Esophagus squamous epithelium (tissue), 5 donors: ENCODE measurements around the gene PPP1R2B. TPM values are rescaled to one million over a fixed set of nuclear protein-coding genes. Genes with fewer than 3 reads are reported as not detected.

Experiments
- DNase-seq: peaks from one replicate; lab custom pipeline; 2025; lab: John Stamatoyannopoulos, UW
- H3K27ac ChIP-seq, 4 donors: fragments of 200-600 bp; sonication (generic); one replicate each; pipeline ENCODE4 v1.5.1; 2016 to 2019; ENCODE audit warnings: mild to moderate bottlenecking in 1 of 4
- H3K27me3 ChIP-seq, 4 donors: fragments of 200-600 bp; sonication (generic); 1 replicate in 3 of 4; 2 replicates in 1 of 4; pipeline versions ENCODE4 v1.5.1 to v1.6.0; 2017 to 2021; ENCODE audit warnings: antibody characterized with exemption in 1 of 4
- H3K36me3 ChIP-seq, 3 donors: fragments of 200-600 bp; sonication (generic); one replicate each; pipeline ENCODE4 v1.5.1; 2016 to 2019
- H3K4me1 ChIP-seq, 3 donors: fragments of 200-600 bp; sonication (generic); one replicate each; pipeline ENCODE4 v1.5.1; 2017 to 2019
- H3K4me3 ChIP-seq, 4 donors: fragments of 200-600 bp; sonication (generic); 1 replicate in 3 of 4; 2 replicates in 1 of 4; pipeline ENCODE4 v1.5.1; 2016 to 2019; ENCODE audit warnings: mild to moderate bottlenecking in 2 of 4, moderate library complexity in 1 of 4
- H3K9me3 ChIP-seq, 3 donors: fragments of 200-600 bp; sonication (generic); one replicate each; pipeline ENCODE4 v1.5.1; 2016 to 2019
- POLR2A ChIP-seq, 4 donors: fragments of 450-650 bp; IDR thresholded peaks; one replicate each; pipeline ENCODE4 v1.6.1; 2017; ENCODE audit warnings: antibody characterized with exemption in 4 of 4, mild to moderate bottlenecking in 4 of 4, moderate library complexity in 3 of 4
- WGBS, 2 donors: methylation state at CpG; one replicate each; pipeline ENCODE4 v1.1.5; 2018; 5-methylcytosine and 5-hydroxymethylcytosine counted together
- intact Hi-C: fragments of 100-400 bp; cut with DNase I; formaldehyde crosslinking; loops from one replicate; pipeline ENCODE4 v1.15.0; 2022
- total RNA-seq, 4 donors: library from RNA; depleted of rRNA; stranded (reverse); fragments of >200 nt; gene quantifications; one replicate each; pipeline ENCODE4 v1.1.0, GENCODE V29; 2016
- TF ChIP-seq, protein P1 (sequence below), 6 experiments: fragments of 450-650 bp in 4 of 6; fragments of 200-600 bp in 2 of 6; sonication (generic) in 2 of 6; IDR thresholded peaks; one replicate each; pipeline ENCODE4 v1.5.1; 2016 to 2019; ENCODE audit warnings: antibody characterized with exemption in 6 of 6, mild to moderate bottlenecking in 4 of 6, moderate library complexity in 4 of 6
- donor health status: DM: yes; HTN: yes; CAD: no.

The PPP1R2B gene
- total RNA-seq, 4 donors from 2014 or later = 0.12 TPM; not detected in 3

DNA sequence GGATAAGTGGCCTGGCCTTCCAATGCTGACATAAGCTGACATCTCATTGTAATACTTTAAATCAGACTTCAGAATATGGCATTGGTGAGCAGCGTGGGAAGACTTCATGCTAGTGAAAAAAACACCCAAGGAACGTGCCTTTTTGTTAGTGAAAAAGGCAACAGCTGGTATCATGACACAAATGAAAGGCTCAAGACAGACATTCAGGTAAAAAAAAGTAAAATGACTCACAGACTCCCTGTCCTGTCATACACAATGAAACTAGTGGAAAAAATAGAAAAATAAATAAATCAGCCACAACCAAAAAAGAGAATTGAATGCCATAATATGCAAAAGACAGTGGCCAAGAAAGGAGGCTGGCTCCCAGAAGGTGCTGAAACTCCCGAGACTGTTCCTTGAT, 24.4 kb upstream of the PPP1R2B start:
- H3K4me1 ChIP-seq = no peaks in the 10 kb centered on the region
- TF ChIP-seq, protein P1, sequence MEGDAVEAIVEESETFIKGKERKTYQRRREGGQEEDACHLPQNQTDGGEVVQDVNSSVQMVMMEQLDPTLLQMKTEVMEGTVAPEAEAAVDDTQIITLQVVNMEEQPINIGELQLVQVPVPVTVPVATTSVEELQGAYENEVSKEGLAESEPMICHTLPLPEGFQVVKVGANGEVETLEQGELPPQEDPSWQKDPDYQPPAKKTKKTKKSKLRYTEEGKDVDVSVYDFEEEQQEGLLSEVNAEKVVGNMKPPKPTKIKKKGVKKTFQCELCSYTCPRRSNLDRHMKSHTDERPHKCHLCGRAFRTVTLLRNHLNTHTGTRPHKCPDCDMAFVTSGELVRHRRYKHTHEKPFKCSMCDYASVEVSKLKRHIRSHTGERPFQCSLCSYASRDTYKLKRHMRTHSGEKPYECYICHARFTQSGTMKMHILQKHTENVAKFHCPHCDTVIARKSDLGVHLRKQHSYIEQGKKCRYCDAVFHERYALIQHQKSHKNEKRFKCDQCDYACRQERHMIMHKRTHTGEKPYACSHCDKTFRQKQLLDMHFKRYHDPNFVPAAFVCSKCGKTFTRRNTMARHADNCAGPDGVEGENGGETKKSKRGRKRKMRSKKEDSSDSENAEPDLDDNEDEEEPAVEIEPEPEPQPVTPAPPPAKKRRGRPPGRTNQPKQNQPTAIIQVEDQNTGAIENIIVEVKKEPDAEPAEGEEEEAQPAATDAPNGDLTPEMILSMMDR (IDR thresholded peaks at IDR 0.05) = no peak
- no peak for TF ChIP-seq POLR2A (IDR thresholded peaks at IDR 0.05)
- peaks cover 0 to 4% (median 0%) of the 10 kb centered on the region in 3 donors for H3K9me3 ChIP-seq
- no peak overlapping the region for H3K4me3 ChIP-seq
- WGBS, 2 donors = 45 to 53% methylated on average over 3 of the region's 3 CpGs
- no peaks in the 10 kb centered on the region for H3K36me3 ChIP-seq
- no peak overlapping the region for H3K27ac ChIP-seq
- DNase-seq = no peak
- intact Hi-C loops = no loop called here
- no peaks in the 10 kb centered on the region for H3K27me3 ChIP-seq

- H3K27me3 ChIP-seq = no peaks in the 10 kb centered on the region
- no peak for TF ChIP-seq POLR2A (IDR thresholded peaks at IDR 0.05)
- TF ChIP-seq, protein P1 (IDR thresholded peaks at IDR 0.05) = no peak
- WGBS, 2 donors = 71 to 74% methylated on average over 3 to 4 of the region's 4 CpGs
- H3K27ac ChIP-seq = no peak overlapping the region
- peaks cover 0 to 4% (median 0%) of the 10 kb centered on the region in 3 donors for H3K9me3 ChIP-seq
- no peak overlapping the region for H3K4me3 ChIP-seq
- intact Hi-C loops = no loop called here
- no peaks in the 10 kb centered on the region for H3K4me1 ChIP-seq
- no peaks in the 10 kb centered on the region for H3K36me3 ChIP-seq
- no peak for DNase-seq
Observed at GRCh38 chr5:156826150-156826549, 23.9 kb upstream of the PPP1R2B start.

DNA sequence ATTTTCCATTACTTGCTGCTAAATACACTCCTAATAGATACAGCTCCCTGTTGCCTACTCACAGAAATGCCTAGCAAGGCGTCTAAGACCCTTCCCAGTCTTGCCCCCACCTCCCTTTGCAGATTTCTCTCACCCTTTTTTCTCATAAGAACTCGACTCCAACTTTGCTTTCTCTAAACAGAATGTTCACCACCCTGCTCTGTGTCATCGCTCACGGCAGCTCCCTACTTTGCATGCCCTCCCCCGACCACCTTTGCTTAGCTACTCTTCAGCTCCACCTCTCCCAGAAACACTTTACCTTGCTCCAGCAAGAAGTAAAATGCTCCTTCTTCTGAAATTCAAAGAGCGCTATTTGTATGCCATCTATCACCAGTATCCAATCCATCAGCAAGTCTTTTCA, 15.2 kb upstream of the PPP1R2B start:
- TF ChIP-seq, protein P1 (IDR thresholded peaks at IDR 0.05) = no peak
- no peak for TF ChIP-seq POLR2A (IDR thresholded peaks at IDR 0.05)
- intact Hi-C loops = no loop called here
- DNase-seq = no peak
- 60 to 66% methylated on average over 6 of the region's 6 CpGs for WGBS, 2 donors
- H3K4me3 ChIP-seq = no peak overlapping the region
- H3K9me3 ChIP-seq = no peaks in the 10 kb centered on the region
- H3K36me3 ChIP-seq = no peaks in the 10 kb centered on the region
- no peak overlapping the region for H3K27ac ChIP-seq
- no peaks in the 10 kb centered on the region for H3K4me1 ChIP-seq
- H3K27me3 ChIP-seq = no peaks in the 10 kb centered on the region

GRCh38 chr5:156835905-156836304, 14.2 kb upstream of the PPP1R2B start:
- Histone ChIP-seq H3K4me1 (no peaks in the 10 kb centered on the region), H3K27me3 (no peaks in the 10 kb centered on the region), H3K9me3 (no peaks in the 10 kb centered on the region), H3K27ac (no peak overlapping the region), H3K4me3 (no peak overlapping the region), H3K36me3 (no peaks in the 10 kb centered on the region)
- DNase-seq = no peak
- TF ChIP-seq POLR2A (IDR thresholded peaks at IDR 0.05) = no peak
- TF ChIP-seq, protein P1 (IDR thresholded peaks at IDR 0.05) = no peak
- intact Hi-C loops = no loop called here
- WGBS, 2 donors = 56 to 76% methylated on average over 3 of the region's 3 CpGs

DNA sequence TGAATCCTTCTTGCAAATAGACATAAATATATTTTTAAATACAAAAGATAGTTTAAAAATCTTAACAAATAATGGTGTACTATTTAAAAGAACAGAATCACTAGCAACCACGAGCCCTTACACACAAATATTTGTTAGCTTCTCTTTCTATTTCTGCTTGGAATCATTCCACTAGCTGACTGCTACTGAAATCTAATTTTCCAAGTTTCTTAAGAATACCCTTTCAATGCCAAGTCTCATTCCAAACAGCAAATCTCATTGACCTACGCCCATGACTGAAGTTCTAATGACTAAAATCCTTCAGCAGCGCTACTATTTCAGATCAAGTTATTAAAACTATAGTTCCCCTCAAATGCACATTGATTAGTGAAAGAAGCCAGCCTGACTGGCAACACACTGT, 13.2 kb upstream of the PPP1R2B start:
- Histone ChIP-seq H3K4me1 (no peaks in the 10 kb centered on the region), H3K9me3 (no peaks in the 10 kb centered on the region), H3K4me3 (no peak overlapping the region), H3K27me3 (no peaks in the 10 kb centered on the region), H3K36me3 (no peaks in the 10 kb centered on the region), H3K27ac (no peak overlapping the region)
- intact Hi-C loops = no loop called here
- DNase-seq = no peak
- 37 to 42% methylated on average over 3 of the region's 3 CpGs for WGBS, 2 donors
- no peak for TF ChIP-seq POLR2A (IDR thresholded peaks at IDR 0.05)
- TF ChIP-seq, protein P1 (IDR thresholded peaks at IDR 0.05) = no peak
